Tibial nerve (tissue), 4 donors: ENCODE data around the gene DRICH1.

Source experiments
- CTCF ChIP-seq, 5 experiments: fragments of 200-600 bp in 3 of 5; fragments of 450-650 bp in 2 of 5; sonication (generic) in 3 of 5; IDR thresholded peaks; one replicate each; pipeline ENCODE4 v1.5.1; 2016 to 2019; ENCODE audit warnings: antibody characterized with exemption in 5 of 5, mild to moderate bottlenecking in 3 of 5, moderate library complexity in 2 of 5
- EP300 ChIP-seq, 2 donors: sonication (generic); formaldehyde crosslinking; IDR thresholded peaks; one replicate each; pipeline ENCODE4 v1.6.1; 2017; ENCODE audit warnings: antibody characterized with exemption in 2 of 2, mild to moderate bottlenecking in 1 of 2
- POLR2A ChIP-seq, 2 donors: fragments of 450-650 bp; IDR thresholded peaks; one replicate each; pipeline ENCODE4 v1.6.1; 2017; ENCODE audit warnings: antibody characterized with exemption in 2 of 2, mild to moderate bottlenecking in 2 of 2, moderate library complexity in 2 of 2

GRCh38 chr22:23655891-23656475 lies 23.9 kb upstream of the DRICH1 start:
- TF ChIP-seq POLR2A (IDR thresholded peaks at IDR 0.05) (no peak), EP300 (IDR thresholded peaks at IDR 0.05) (no peak), CTCF (IDR thresholded peaks at IDR 0.05) (no peak)
